ENCODE results near the gene RSF1. TPM values are rescaled to one million over a fixed set of nuclear protein-coding genes. Genes with fewer than 3 reads are reported as not detected.
"Not testable (repeated sequence)": the region's sequence is repeated elsewhere in the genome, so short reads cannot be mapped to it uniquely, and the experiment has no call there.

RSF1 gene
- total RNA-seq, 1 donor: 36.9 TPM

GRCh38 chr11:77833302-77833701, 12.8 kb upstream of the RSF1 start:
- H4K20me1 ChIP-seq (ENCODE audit: insufficient read depth, low read length): no peaks in the 10 kb centered on the region
- H3K27me3 ChIP-seq (ENCODE audit: insufficient read depth, low read length): no peaks in the 10 kb centered on the region
- no peaks in the 10 kb centered on the region for H3K9me3 ChIP-seq (ENCODE audit: low read depth, low read length)
- no peak for DNase-seq (ENCODE audit: insufficient read length, low spot score, missing footprints)
- no peaks in the 10 kb centered on the region for H3K36me3 ChIP-seq (ENCODE audit: insufficient read depth, low read length)
- H3K4me2 ChIP-seq (ENCODE audit: insufficient read depth, low read length): no peak overlapping the region
- no peak overlapping the region for H3K27ac ChIP-seq (ENCODE audit: low read depth, low read length)
- H3K4me3 ChIP-seq (ENCODE audit: insufficient read depth, low read length): no peak overlapping the region
- no peak overlapping the region for H2AFZ ChIP-seq (ENCODE audit: low read length)
- no peaks in the 10 kb centered on the region for H3K79me2 ChIP-seq (ENCODE audit: insufficient read depth, low read length)
- TF ChIP-seq CTCF (IDR thresholded peaks at IDR 0.05; ENCODE audit: extremely low read depth, low read depth, low read length): no peak
- no peaks in the 10 kb centered on the region for H3K4me1 ChIP-seq (ENCODE audit: insufficient read depth, low read length)

GRCh38 chr11:77828926-77829325, 8.4 kb upstream of the RSF1 start:
- Histone ChIP-seq H3K36me3 (ENCODE audit: insufficient read depth, low read length) (no peaks in the 10 kb centered on the region), H3K4me2 (ENCODE audit: insufficient read depth, low read length) (no peak overlapping the region)
- DNase-seq (ENCODE audit: insufficient read length, low spot score, missing footprints): no peak

GRCh38 chr11:77823775-77824174, 3.3 kb upstream of the RSF1 start:
- Histone ChIP-seq H3K27me3 (ENCODE audit: insufficient read depth, low read length) (no peaks in the 10 kb centered on the region), H3K79me2 (ENCODE audit: insufficient read depth, low read length) (peaks cover 20% of the 10 kb centered on the region), H3K36me3 (ENCODE audit: insufficient read depth, low read length) (no peaks in the 10 kb centered on the region), H3K4me3 (ENCODE audit: insufficient read depth, low read length) (peak overlapping the region; percentile 49), H3K27ac (ENCODE audit: low read depth, low read length) (peak overlapping the region; percentile 36), H3K4me2 (ENCODE audit: insufficient read depth, low read length) (peak overlapping the region; percentile 75), H3K4me1 (ENCODE audit: insufficient read depth, low read length) (peaks cover 27% of the 10 kb centered on the region), H3K9me3 (ENCODE audit: low read depth, low read length) (no peaks in the 10 kb centered on the region), H4K20me1 (ENCODE audit: insufficient read depth, low read length) (peaks cover 5% of the 10 kb centered on the region), H2AFZ (ENCODE audit: low read length) (peak overlapping the region; percentile 79)
- peak; percentile 90 for DNase-seq (ENCODE audit: insufficient read length, low spot score, missing footprints)
- TF ChIP-seq CTCF (IDR thresholded peaks at IDR 0.05; ENCODE audit: extremely low read depth, low read depth, low read length): no peak

More at GRCh38 chr11:77828926-77829325, 8.4 kb upstream of the RSF1 start:
- Histone ChIP-seq H4K20me1 (ENCODE audit: insufficient read depth, low read length) (no peaks in the 10 kb centered on the region), H2AFZ (ENCODE audit: low read length) (no peak overlapping the region), H3K79me2 (ENCODE audit: insufficient read depth, low read length) (no peaks in the 10 kb centered on the region), H3K4me1 (ENCODE audit: insufficient read depth, low read length) (peaks cover 5% of the 10 kb centered on the region), H3K9me3 (ENCODE audit: low read depth, low read length) (no peaks in the 10 kb centered on the region), H3K4me3 (ENCODE audit: insufficient read depth, low read length) (no peak overlapping the region), H3K27me3 (ENCODE audit: insufficient read depth, low read length) (no peaks in the 10 kb centered on the region), H3K27ac (ENCODE audit: low read depth, low read length) (no peak overlapping the region)
- no peak for TF ChIP-seq CTCF (IDR thresholded peaks at IDR 0.05; ENCODE audit: extremely low read depth, low read depth, low read length)

GRCh38 chr11:77822126-77822525, 1.6 kb upstream of the RSF1 start:
- not testable (repeated sequence) for H3K27me3 ChIP-seq (ENCODE audit: insufficient read depth, low read length); H3K36me3 ChIP-seq (ENCODE audit: insufficient read depth, low read length); DNase-seq (ENCODE audit: insufficient read length, low spot score, missing footprints); H3K9me3 ChIP-seq (ENCODE audit: low read depth, low read length); H3K27ac ChIP-seq (ENCODE audit: low read depth, low read length); H2AFZ ChIP-seq (ENCODE audit: low read length)
- H3K4me3 ChIP-seq (ENCODE audit: insufficient read depth, low read length): peak overlapping the region; percentile 86
- peak overlapping the region; percentile 97 for H3K4me2 ChIP-seq (ENCODE audit: insufficient read depth, low read length)
- peaks cover 21% of the 10 kb centered on the region for H4K20me1 ChIP-seq (ENCODE audit: insufficient read depth, low read length)
- H3K79me2 ChIP-seq (ENCODE audit: insufficient read depth, low read length): peaks cover 36% of the 10 kb centered on the region
- H3K4me1 ChIP-seq (ENCODE audit: insufficient read depth, low read length): peaks cover 34% of the 10 kb centered on the region

Measured in osteoblast (primary cell).